Body of pancreas (tissue), 4 donors: Measurements from ENCODE around the gene MORN3. TPM values are rescaled to one million over a fixed set of nuclear protein-coding genes. Genes with fewer than 3 reads are reported as not detected.

ENCODE experiments used
- ATAC-seq: fragments of 150-250 bp; one replicate; pipeline ENCODE4 v1.9.1; 2016
- DNase-seq, 4 donors: peaks; one replicate each; pipeline ENCODE4 v3.0.0-alpha.2; 2019
- H3K27ac ChIP-seq, 4 donors: fragments of 200-600 bp; sonication (generic); 1 replicate in 3 of 4; 2 replicates in 1 of 4; pipeline versions ENCODE4 v1.5.1 to v1.6.1; 2016 to 2019; ENCODE audit warnings: mild to moderate bottlenecking in 1 of 4, mixed read lengths in 1 of 4, moderate library complexity in 1 of 4
- H3K27me3 ChIP-seq, 2 donors: fragments of 200-600 bp; sonication (generic); one replicate each; pipeline ENCODE4 v1.6.0; 2016; ENCODE audit warnings: mild to moderate bottlenecking in 1 of 2
- H3K36me3 ChIP-seq, 2 donors: fragments of 200-600 bp; sonication (generic); replicated peaks in 1 of 2; 2 replicates each; pipeline ENCODE4 v1.5.1; 2016; ENCODE audit warnings: low read depth in 2 of 2; ENCODE audit not compliant: insufficient read depth in 1 of 2
- H3K4me1 ChIP-seq: fragments of 200-600 bp; sonication (generic); one replicate; pipeline ENCODE4 v1.6.0; 2016
- H3K4me3 ChIP-seq, 2 donors: fragments of 200-600 bp; sonication (generic); 1 replicate in 1 of 2; 2 replicates in 1 of 2; pipeline ENCODE4 v1.5.1; 2016 to 2019
- H3K9me3 ChIP-seq, 3 donors: fragments of 200-600 bp; sonication (generic); 1 replicate in 2 of 3; 2 replicates in 1 of 3; pipeline ENCODE4 v1.5.1; 2016
- CTCF ChIP-seq, 7 experiments: fragments of 450-650 bp in 4 of 7; fragments of 200-600 bp in 3 of 7; sonication (generic) in 3 of 7; IDR thresholded peaks; one replicate each; pipeline ENCODE4 v1.5.1; 2016 to 2019; ENCODE audit warnings: antibody characterized with exemption in 7 of 7
- POLR2A ChIP-seq, 3 donors: fragments of 450-650 bp; IDR thresholded peaks; one replicate each; pipeline ENCODE4 v1.6.1; 2016; ENCODE audit warnings: antibody characterized with exemption in 3 of 3, mild to moderate bottlenecking in 2 of 3
- WGBS, 2 donors: methylation state at CpG; one replicate each; pipeline ENCODE4 v1.1.5; 2017; 5-methylcytosine and 5-hydroxymethylcytosine counted together
- intact Hi-C: fragments of 100-400 bp; cut with DNase I; formaldehyde crosslinking; loops from one replicate; pipeline ENCODE4 v1.15.1; 2023
- total RNA-seq, 2 donors: library from RNA; depleted of rRNA; stranded (reverse); fragments of >200 nt; gene quantifications; one replicate each; pipeline ENCODE4 v1.1.0, GENCODE V29; 2016

The MORN3 gene
- total RNA-seq, 2 donors from 2014 or later, result not detected

GRCh38 chr12:121713793-121714192 is 44.3 kb upstream of the MORN3 start:
- peak overlapping the region in 2 of 4 donors; percentile 43 to 94 for H3K27ac ChIP-seq
- H3K4me3 ChIP-seq, result no peak overlapping the region
- H3K27me3 ChIP-seq, result no peaks in the 10 kb centered on the region
- TF ChIP-seq CTCF (IDR thresholded peaks at IDR 0.05) (no peak), POLR2A (IDR thresholded peaks at IDR 0.05) (no peak)
- H3K9me3 ChIP-seq, result no peaks in the 10 kb centered on the region
- no peaks in the 10 kb centered on the region for H3K36me3 ChIP-seq
- H3K4me1 ChIP-seq, result peaks cover 43% of the 10 kb centered on the region
- WGBS, 2 donors, result 36 to 38% methylated on average over 6 of the region's 6 CpGs
- ATAC-seq (no peak), DNase-seq (no peak)
- intact Hi-C loops, result no loop called here

- TF ChIP-seq CTCF (IDR thresholded peaks at IDR 0.05), result no peak
- no peak for TF ChIP-seq POLR2A (IDR thresholded peaks at IDR 0.05)
- WGBS, 2 donors, result 12 to 20% methylated on average over 2 to 14 of the region's 14 CpGs
- H3K4me3 ChIP-seq, result peak overlapping the region; percentile 44 to 51
- intact Hi-C loops, result no loop called here
- DNase-seq (peak; percentile 5 to 17 (median 16)), ATAC-seq (no peak)
- no peaks in the 10 kb centered on the region for H3K9me3 ChIP-seq
- H3K36me3 ChIP-seq, result no peaks in the 10 kb centered on the region
- peak overlapping the region in 3 of 4 donors; percentile 43 to 94 (median 93) for H3K27ac ChIP-seq
- H3K4me1 ChIP-seq, result peaks cover 43% of the 10 kb centered on the region
- no peaks in the 10 kb centered on the region for H3K27me3 ChIP-seq
Measured at GRCh38 chr12:121713257-121713777, 43.9 kb upstream of the MORN3 start.

- H3K9me3 ChIP-seq, result no peaks in the 10 kb centered on the region
- H3K4me1 ChIP-seq, result peaks cover 43% of the 10 kb centered on the region
- WGBS, 2 donors, result 0% methylated on average over 4 to 74 of the region's 74 CpGs
- ATAC-seq (peak; percentile 93), DNase-seq (peak; percentile 77 to 88 (median 86))
- peak within 1 kb of the TSS; percentile 89 to 94 (median 92) for H3K27ac ChIP-seq
- intact Hi-C loops, result no loop called here
- no peaks in the 10 kb centered on the region for H3K36me3 ChIP-seq
- peak; percentile 84 to 96 (median 94) for TF ChIP-seq POLR2A (IDR thresholded peaks at IDR 0.05)
- no peak for TF ChIP-seq CTCF (IDR thresholded peaks at IDR 0.05)
- peak within 1 kb of the TSS; percentile 47 to 51 for H3K4me3 ChIP-seq
- no peaks in the 10 kb centered on the region for H3K27me3 ChIP-seq
Measured at GRCh38 chr12:121712461-121713256, 43.2 kb upstream of the MORN3 start, which contains the start of gene TMEM120B. Gene TMEM120B (plus strand): TSS chr12:121712752. CDS start chr12:121712896, 144 bp downstream.

- no peak for TF ChIP-seq POLR2A (IDR thresholded peaks at IDR 0.05)
- TF ChIP-seq CTCF (IDR thresholded peaks at IDR 0.05), result no peak
- H3K27me3 ChIP-seq, result no peaks in the 10 kb centered on the region
- H3K4me1 ChIP-seq, result peaks cover 43% of the 10 kb centered on the region
- peak overlapping the region; percentile 21 to 47 for H3K4me3 ChIP-seq
- intact Hi-C loops, result no loop called here
- DNase-seq (peak; percentile 51 to 69 (median 60)), ATAC-seq (peak; percentile 67)
- WGBS, 2 donors, result 0 to 1% methylated on average over 16 of the region's 16 CpGs
- H3K9me3 ChIP-seq, result no peaks in the 10 kb centered on the region
- peak overlapping the region; percentile 89 to 94 (median 92) for H3K27ac ChIP-seq
- H3K36me3 ChIP-seq, result no peaks in the 10 kb centered on the region
Measured at GRCh38 chr12:121712190-121712460, 42.7 kb upstream of the MORN3 start.
